Neural crest cell (in vitro differentiated cells): ENCODE measurements around the gene SORCS2. TPM values are rescaled to one million over a fixed set of nuclear protein-coding genes. Genes with fewer than 3 reads are reported as not detected.
A peak's percentile ranks its signal among the peaks of the same experiment; 100 is the strongest.

ENCODE experiments used
- DNase-seq: peaks from one replicate; pipeline ENCODE4 v3.0.0; 2021; ENCODE audit warnings: low read depth, mixed read lengths, low spot score
- H3K27ac Mint-ChIP-seq: one replicate; pipeline ENCODE4 v1.8.0; 2021; ENCODE audit warnings: mild to moderate bottlenecking, mixed read lengths; ENCODE audit not compliant: unreplicated experiment
- H3K27me3 Mint-ChIP-seq: 2 replicates; pipeline ENCODE4 v1.8.0; 2021; ENCODE audit warnings: low read depth, mild to moderate bottlenecking, mixed read lengths
- H3K36me3 Mint-ChIP-seq: 2 replicates; pipeline ENCODE4 v1.8.0; 2021; ENCODE audit warnings: low read depth, mild to moderate bottlenecking, mixed read lengths
- H3K4me1 Mint-ChIP-seq: 2 replicates; pipeline ENCODE4 v1.8.0; 2021; ENCODE audit warnings: mixed read lengths
- H3K4me3 Mint-ChIP-seq: one replicate; pipeline ENCODE4 v1.8.0; 2021; ENCODE audit warnings: mild to moderate bottlenecking, mixed read lengths
- H3K9me3 Mint-ChIP-seq: 2 replicates; pipeline ENCODE4 v1.8.0; 2021; ENCODE audit warnings: mixed read lengths
- CTCF ChIP-seq: fragments of 200-600 bp; sonication (generic); conservative IDR thresholded peaks from 2 replicates; pipeline ENCODE4 v1.5.0; 2021; ENCODE audit warnings: antibody characterized with exemption, mild to moderate bottlenecking
- total RNA-seq: library from RNA; stranded (reverse); gene quantifications from 2 replicates; pipeline ENCODE4 v1.2.1, GENCODE V29; 2021

The SORCS2 gene
- total RNA-seq, 1 donor from 2014 or later = 1.1 TPM

DNA sequence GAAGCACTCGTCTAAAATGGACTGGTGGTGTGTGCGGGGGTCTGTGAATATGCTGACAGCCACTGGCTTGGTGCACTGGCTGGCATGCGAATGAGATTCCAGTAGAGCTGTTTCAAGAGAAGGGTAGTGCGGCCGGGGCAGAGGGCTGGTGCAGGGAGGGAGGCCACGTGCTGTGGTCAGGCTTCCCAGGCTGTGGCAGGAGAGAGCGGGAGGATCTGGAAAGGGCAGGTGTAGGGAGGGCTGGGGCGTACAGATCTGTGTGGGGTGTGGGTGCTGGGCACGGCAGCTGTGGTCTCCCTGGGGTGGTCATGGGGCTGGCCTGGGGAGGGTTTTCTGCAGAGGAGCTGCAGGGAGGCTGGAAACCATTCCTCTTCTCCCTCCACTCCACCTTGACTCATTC, 30.2 kb downstream of the SORCS2 start:
- no peak overlapping the region for H3K4me3 Mint-ChIP-seq
- DNase-seq = no peak
- H3K36me3 Mint-ChIP-seq = no peaks in the 10 kb centered on the region
- H3K9me3 Mint-ChIP-seq = no peaks in the 10 kb centered on the region
- TF ChIP-seq CTCF = no peak
- H3K4me1 Mint-ChIP-seq = peaks cover 10% of the 10 kb centered on the region
- no peaks in the 10 kb centered on the region for H3K27me3 Mint-ChIP-seq
- peak overlapping the region; percentile 24 for H3K27ac Mint-ChIP-seq

GRCh38 chr4:7223541-7223940, 31.2 kb downstream of the SORCS2 start:
- no peak for TF ChIP-seq CTCF
- Mint-ChIP-seq H3K36me3 (no peaks in the 10 kb centered on the region), H3K9me3 (no peaks in the 10 kb centered on the region), H3K27me3 (no peaks in the 10 kb centered on the region), H3K4me3 (no peak overlapping the region), H3K4me1 (peaks cover 10% of the 10 kb centered on the region), H3K27ac (no peak overlapping the region)
- DNase-seq = no peak

DNA sequence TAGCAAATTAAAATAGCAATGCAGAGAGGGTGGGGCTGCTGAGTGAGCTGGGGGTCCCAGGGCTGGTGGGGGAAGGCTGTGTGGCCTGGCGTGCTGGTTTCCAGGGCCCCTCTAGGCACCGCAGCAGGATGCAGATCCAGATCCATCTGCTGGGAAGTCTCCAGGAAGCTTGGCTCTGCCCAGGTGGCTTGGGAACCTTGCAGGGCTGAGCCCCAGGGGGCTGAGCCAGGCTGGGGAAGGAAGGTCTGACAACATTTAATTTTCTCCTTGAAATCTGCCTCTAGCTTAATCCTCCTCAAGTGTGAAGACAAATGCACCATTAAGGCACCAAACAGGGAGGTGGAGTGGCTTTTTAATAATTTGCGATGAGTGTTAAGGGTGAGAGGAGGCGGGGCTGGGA, 31.7 kb downstream of the SORCS2 start:
- no peaks in the 10 kb centered on the region for H3K36me3 Mint-ChIP-seq
- DNase-seq = no peak
- H3K4me3 Mint-ChIP-seq = no peak overlapping the region
- H3K27ac Mint-ChIP-seq = no peak overlapping the region
- peaks cover 10% of the 10 kb centered on the region for H3K4me1 Mint-ChIP-seq
- H3K9me3 Mint-ChIP-seq = no peaks in the 10 kb centered on the region
- no peaks in the 10 kb centered on the region for H3K27me3 Mint-ChIP-seq
- TF ChIP-seq CTCF = no peak

DNA sequence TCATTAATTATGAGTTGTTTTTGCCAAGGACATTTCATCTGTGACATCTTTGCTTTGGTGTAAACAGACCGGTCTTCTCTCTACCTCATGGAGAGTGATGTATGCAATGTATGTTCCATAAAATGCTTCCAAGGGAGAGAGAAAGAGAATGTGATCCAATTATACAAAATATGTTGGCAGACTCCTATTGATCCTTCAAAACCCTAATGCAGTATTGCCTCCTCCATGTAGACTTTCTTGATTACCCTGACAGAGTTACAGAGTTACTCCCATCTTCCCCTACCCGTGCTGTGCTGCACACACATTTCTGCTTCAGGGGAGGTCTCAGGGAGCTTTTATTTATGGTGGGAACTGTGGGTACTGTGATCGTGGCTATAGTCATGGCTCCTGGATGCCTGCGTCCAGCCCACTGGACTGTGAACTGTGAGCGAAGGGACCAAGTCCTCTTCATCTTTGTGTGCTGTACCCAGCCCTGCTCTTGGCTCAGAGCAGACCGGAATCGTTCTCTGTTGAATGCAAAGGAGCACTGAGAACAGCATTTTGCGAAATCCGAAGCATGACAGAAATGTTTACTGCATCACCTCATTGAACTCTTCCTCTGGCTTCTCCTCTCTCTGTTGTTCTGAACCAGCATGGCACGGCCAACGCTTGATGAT, 32.7 kb downstream of the SORCS2 start:
- no peaks in the 10 kb centered on the region for H3K9me3 Mint-ChIP-seq
- no peak for TF ChIP-seq CTCF
- no peak for DNase-seq

GRCh38 chr4:7226439-7226838, 34.1 kb downstream of the SORCS2 start:
- Mint-ChIP-seq H3K4me1 (peaks cover 10% of the 10 kb centered on the region), H3K27ac (peak overlapping the region; percentile 81), H3K27me3 (no peaks in the 10 kb centered on the region), H3K9me3 (no peaks in the 10 kb centered on the region), H3K36me3 (no peaks in the 10 kb centered on the region), H3K4me3 (no peak overlapping the region)
- TF ChIP-seq CTCF = no peak
- DNase-seq = no peak

More for the DNA sequence above, 32.7 kb downstream of the SORCS2 start:
- Mint-ChIP-seq H3K36me3 (no peaks in the 10 kb centered on the region), H3K27me3 (no peaks in the 10 kb centered on the region), H3K4me3 (no peak overlapping the region), H3K4me1 (peaks cover 10% of the 10 kb centered on the region), H3K27ac (peak overlapping the region; percentile 83)
